Measurements from ENCODE around the gene PDE4B.

GRCh38 chr1:66326867-66327266 lies 534.2 kb downstream of the PDE4B start:
- TF ChIP-seq POLR2AphosphoS5 (IDR thresholded peaks at IDR 0.05) (no peak), REST (IDR thresholded peaks at IDR 0.05; ENCODE audit: borderline replicate concordance) (no peak), EZH2 (IDR thresholded peaks at IDR 0.05; ENCODE audit: borderline replicate concordance, insufficient read depth, low read length, poor library complexity, severe bottlenecking) (no peak), TAF1 (IDR thresholded peaks at IDR 0.05; ENCODE audit: low read depth) (no peak)
- TF ChIP-seq, protein P1, sequence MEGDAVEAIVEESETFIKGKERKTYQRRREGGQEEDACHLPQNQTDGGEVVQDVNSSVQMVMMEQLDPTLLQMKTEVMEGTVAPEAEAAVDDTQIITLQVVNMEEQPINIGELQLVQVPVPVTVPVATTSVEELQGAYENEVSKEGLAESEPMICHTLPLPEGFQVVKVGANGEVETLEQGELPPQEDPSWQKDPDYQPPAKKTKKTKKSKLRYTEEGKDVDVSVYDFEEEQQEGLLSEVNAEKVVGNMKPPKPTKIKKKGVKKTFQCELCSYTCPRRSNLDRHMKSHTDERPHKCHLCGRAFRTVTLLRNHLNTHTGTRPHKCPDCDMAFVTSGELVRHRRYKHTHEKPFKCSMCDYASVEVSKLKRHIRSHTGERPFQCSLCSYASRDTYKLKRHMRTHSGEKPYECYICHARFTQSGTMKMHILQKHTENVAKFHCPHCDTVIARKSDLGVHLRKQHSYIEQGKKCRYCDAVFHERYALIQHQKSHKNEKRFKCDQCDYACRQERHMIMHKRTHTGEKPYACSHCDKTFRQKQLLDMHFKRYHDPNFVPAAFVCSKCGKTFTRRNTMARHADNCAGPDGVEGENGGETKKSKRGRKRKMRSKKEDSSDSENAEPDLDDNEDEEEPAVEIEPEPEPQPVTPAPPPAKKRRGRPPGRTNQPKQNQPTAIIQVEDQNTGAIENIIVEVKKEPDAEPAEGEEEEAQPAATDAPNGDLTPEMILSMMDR (IDR thresholded peaks at IDR 0.05; ENCODE audit: poor library complexity, severe bottlenecking): no peak

Data from neural cell (in vitro differentiated cells).